Panc1 (cell line): ENCODE measurements around the gene SLC6A1. TPM values are rescaled to one million over a fixed set of nuclear protein-coding genes. Genes with fewer than 3 reads are reported as not detected.

Experiments
- ATAC-seq: fragments of 200-7000 bp; cut with Tn5 transposase; 2 replicates; pipeline ENCODE4 v1.9.1; 2020; ENCODE audit warnings: mild to moderate bottlenecking, moderate library complexity
- BruUV-seq: library from RNA; stranded (reverse); fragments of 400-500 nt; replicated peaks from 2 replicates; lab custom pipeline; 2021; lab: Mats Ljungman, UMichigan
- CTCF ChIA-PET: fragments of 300-600 bp; sonication (Branson Sonifier 250); formaldehyde crosslinking; loops from one replicate; lab custom pipeline; 2022; ENCODE audit warnings: antibody characterized with exemption; lab: Charles Lee
- POLR2A ChIA-PET: fragments of 300-600 bp; sonication (Branson Sonifier 250); formaldehyde crosslinking; loops from one replicate; lab custom pipeline; 2022; ENCODE audit warnings: antibody characterized with exemption; lab: Charles Lee
- DNase-seq: peaks from one replicate; pipeline ENCODE4 v3.0.0-alpha.2; 2010; ENCODE audit warnings: low read depth, low spot score
- H3K27ac ChIP-seq: 2 replicates; pipeline ENCODE4 v1.5.1; 2011; ENCODE audit warnings: mild to moderate bottlenecking, low read length, inconsistent platforms
- H3K27me3 ChIP-seq: fragments of 200-500 bp; sonication (Bioruptor generic); 2 replicates; pipeline ENCODE4 v1.6.0; 2014; ENCODE audit warnings: low read length, inconsistent platforms; ENCODE audit not compliant: control insufficient read depth, insufficient read depth
- H3K36me3 ChIP-seq: fragments of 200-500 bp; sonication (Bioruptor generic); 2 replicates; pipeline ENCODE4 v1.5.1; 2014; ENCODE audit warnings: inconsistent platforms, mild to moderate bottlenecking, low read length, moderate library complexity; ENCODE audit not compliant: control insufficient read depth, insufficient read depth
- H3K4me1 ChIP-seq: 2 replicates; pipeline ENCODE4 v1.5.1; 2011; ENCODE audit warnings: inconsistent platforms, mild to moderate bottlenecking, low read length, moderate library complexity; ENCODE audit not compliant: control insufficient read depth, insufficient read depth
- H3K4me3 ChIP-seq, 2 experiments: 2 replicates each; pipeline ENCODE4 v1.5.1; 2011 to 2012; ENCODE audit warnings: low read depth in 2 of 2, low read length in 2 of 2, mild to moderate bottlenecking in 2 of 2, inconsistent platforms in 1 of 2, moderate library complexity in 1 of 2
- H3K9me3 ChIP-seq: fragments of 200-500 bp; sonication (Bioruptor generic); 2 replicates; pipeline ENCODE4 v1.5.1; 2014; ENCODE audit warnings: low read depth, mild to moderate bottlenecking, inconsistent platforms, low read length, moderate library complexity; ENCODE audit not compliant: control insufficient read depth, insufficient read depth
- POLR2AphosphoS5 ChIP-seq: IDR thresholded peaks from 2 replicates; pipeline ENCODE4 v1.6.1; 2012; ENCODE audit warnings: mild to moderate bottlenecking, low read depth, low read length, moderate library complexity
- SIN3A ChIP-seq: IDR thresholded peaks from 2 replicates; pipeline ENCODE4 v1.6.1; 2012; ENCODE audit warnings: low read depth, mild to moderate bottlenecking, low read length, moderate library complexity, borderline replicate concordance; ENCODE audit not compliant: insufficient read depth
- TCF7L2 ChIP-seq: IDR thresholded peaks from 2 replicates; pipeline ENCODE4 v1.6.1; 2011; ENCODE audit warnings: mild to moderate bottlenecking, low read depth, low read length, inconsistent platforms
- in situ Hi-C: cut with HindIII; loops from 2 replicates; pipeline ENCODE4 v1.10.0; 2016; ENCODE audit warnings: low sequenced_read_pairs, low pct_unique_long_range_greater_than_20kb
- intact Hi-C: fragments of 100-400 bp; cut with micrococcal nuclease; formaldehyde crosslinking; loops from one replicate; pipeline ENCODE4 v1.10.0; 2022; ENCODE audit not compliant: unreplicated experiment
- total RNA-seq: library from RNA; stranded (reverse); gene quantifications from one replicate; pipeline ENCODE4 v1.2.1, GENCODE V29; 2021; ENCODE audit not compliant: unreplicated experiment
- TF ChIP-seq, protein P1 (sequence below): fragments of 450-650 bp; IDR thresholded peaks from 2 replicates; pipeline ENCODE4 v1.5.1; 2017; ENCODE audit warnings: mild to moderate bottlenecking
- TF ChIP-seq, protein P2 (sequence below), 2 experiments: IDR thresholded peaks; 2 replicates each; pipeline ENCODE4 v1.6.1; 2011 to 2012; ENCODE audit warnings: low read depth in 2 of 2, control low read depth in 1 of 2, low read length in 1 of 2, mild to moderate bottlenecking in 1 of 2, moderate library complexity in 1 of 2; ENCODE audit not compliant: insufficient read depth in 1 of 2

The SLC6A1 gene
- total RNA-seq, 1 experiment from 2014 or later = not detected

DNA sequence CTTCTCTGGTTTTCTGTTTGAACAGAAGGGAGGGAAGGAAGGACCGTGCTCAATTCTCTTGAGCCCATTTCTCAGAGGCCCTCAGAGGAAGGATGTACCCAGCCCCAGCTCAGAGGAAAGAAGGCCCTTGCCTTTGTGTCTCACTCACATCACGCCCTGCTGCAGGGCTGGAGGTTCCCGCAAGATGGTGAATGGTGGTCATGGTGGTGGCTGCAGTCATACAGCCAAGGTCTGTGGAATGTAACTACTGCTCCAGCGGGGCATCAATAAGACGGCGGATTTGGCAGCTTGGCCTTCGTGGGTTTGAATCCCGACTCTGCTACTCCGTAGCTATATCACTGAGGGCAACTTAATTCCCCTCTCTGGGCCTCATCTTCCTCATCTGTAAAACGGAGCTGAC, 62.9 kb downstream of the SLC6A1 start:
- Histone ChIP-seq H3K27ac (no peak overlapping the region), H3K36me3 (no peaks in the 10 kb centered on the region), H3K4me3 (no peak overlapping the region), H3K27me3 (peaks cover 2% of the 10 kb centered on the region; the same call in 1 of the 2 replicates), H3K4me1 (no peaks in the 10 kb centered on the region), H3K9me3 (no peaks in the 10 kb centered on the region)
- no TSS peak for BruUV-seq
- in situ Hi-C loops = no loop called here
- no peak for DNase-seq
- CTCF ChIA-PET = no interaction called here
- intact Hi-C loops = loop anchor here (5.0 kb wide), 1 partner anchor 108 kb away; no protein-coding TSS in a partner anchor
- no peak for ATAC-seq
- POLR2A ChIA-PET = no interaction called here
- TF ChIP-seq, protein P1, sequence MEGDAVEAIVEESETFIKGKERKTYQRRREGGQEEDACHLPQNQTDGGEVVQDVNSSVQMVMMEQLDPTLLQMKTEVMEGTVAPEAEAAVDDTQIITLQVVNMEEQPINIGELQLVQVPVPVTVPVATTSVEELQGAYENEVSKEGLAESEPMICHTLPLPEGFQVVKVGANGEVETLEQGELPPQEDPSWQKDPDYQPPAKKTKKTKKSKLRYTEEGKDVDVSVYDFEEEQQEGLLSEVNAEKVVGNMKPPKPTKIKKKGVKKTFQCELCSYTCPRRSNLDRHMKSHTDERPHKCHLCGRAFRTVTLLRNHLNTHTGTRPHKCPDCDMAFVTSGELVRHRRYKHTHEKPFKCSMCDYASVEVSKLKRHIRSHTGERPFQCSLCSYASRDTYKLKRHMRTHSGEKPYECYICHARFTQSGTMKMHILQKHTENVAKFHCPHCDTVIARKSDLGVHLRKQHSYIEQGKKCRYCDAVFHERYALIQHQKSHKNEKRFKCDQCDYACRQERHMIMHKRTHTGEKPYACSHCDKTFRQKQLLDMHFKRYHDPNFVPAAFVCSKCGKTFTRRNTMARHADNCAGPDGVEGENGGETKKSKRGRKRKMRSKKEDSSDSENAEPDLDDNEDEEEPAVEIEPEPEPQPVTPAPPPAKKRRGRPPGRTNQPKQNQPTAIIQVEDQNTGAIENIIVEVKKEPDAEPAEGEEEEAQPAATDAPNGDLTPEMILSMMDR = no peak
- TF ChIP-seq, protein P2, sequence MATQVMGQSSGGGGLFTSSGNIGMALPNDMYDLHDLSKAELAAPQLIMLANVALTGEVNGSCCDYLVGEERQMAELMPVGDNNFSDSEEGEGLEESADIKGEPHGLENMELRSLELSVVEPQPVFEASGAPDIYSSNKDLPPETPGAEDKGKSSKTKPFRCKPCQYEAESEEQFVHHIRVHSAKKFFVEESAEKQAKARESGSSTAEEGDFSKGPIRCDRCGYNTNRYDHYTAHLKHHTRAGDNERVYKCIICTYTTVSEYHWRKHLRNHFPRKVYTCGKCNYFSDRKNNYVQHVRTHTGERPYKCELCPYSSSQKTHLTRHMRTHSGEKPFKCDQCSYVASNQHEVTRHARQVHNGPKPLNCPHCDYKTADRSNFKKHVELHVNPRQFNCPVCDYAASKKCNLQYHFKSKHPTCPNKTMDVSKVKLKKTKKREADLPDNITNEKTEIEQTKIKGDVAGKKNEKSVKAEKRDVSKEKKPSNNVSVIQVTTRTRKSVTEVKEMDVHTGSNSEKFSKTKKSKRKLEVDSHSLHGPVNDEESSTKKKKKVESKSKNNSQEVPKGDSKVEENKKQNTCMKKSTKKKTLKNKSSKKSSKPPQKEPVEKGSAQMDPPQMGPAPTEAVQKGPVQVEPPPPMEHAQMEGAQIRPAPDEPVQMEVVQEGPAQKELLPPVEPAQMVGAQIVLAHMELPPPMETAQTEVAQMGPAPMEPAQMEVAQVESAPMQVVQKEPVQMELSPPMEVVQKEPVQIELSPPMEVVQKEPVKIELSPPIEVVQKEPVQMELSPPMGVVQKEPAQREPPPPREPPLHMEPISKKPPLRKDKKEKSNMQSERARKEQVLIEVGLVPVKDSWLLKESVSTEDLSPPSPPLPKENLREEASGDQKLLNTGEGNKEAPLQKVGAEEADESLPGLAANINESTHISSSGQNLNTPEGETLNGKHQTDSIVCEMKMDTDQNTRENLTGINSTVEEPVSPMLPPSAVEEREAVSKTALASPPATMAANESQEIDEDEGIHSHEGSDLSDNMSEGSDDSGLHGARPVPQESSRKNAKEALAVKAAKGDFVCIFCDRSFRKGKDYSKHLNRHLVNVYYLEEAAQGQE (IDR thresholded peaks at IDR 0.05; ENCODE audit: insufficient read depth in 1 of 2, low read depth in 2 of 2, low read length in 1 of 2) = no peak
- no peak for TF ChIP-seq SIN3A
- TF ChIP-seq TCF7L2 = no peak
- no peak for TF ChIP-seq POLR2AphosphoS5

DNA sequence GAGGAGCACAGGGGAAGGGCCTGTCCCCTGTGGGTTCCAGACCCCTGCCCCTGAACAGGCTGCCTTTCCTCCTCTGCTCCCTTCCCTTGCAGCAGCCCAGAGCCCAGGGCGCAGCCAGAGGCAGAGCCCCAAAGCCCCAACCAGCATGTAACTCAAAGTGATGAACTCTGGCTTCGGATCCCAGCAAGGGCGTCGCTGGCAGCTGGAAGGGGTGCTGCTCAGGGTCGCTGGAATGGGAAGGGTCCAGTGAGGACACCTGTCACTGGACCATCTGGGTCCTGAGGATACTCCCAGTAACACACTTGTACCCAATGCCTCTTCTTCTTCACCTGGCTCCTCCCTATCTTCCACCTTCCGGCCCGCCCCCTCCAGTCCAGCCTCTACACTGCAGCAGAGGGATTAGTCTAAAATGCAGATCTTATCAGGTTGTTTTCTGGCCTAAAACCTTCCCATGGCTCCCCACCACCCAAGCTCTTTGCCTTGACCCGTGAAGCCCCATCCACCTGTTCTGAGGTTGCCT, 64.0 kb downstream of the SLC6A1 start:
- no peak overlapping the region for H3K4me3 ChIP-seq
- POLR2A ChIA-PET = no interaction called here
- no TSS peak for BruUV-seq
- peaks cover 2% of the 10 kb centered on the region; the same call in 1 of the 2 replicates for H3K27me3 ChIP-seq
- DNase-seq (no peak), ATAC-seq (no peak)
- intact Hi-C loops = loop anchor here (5.0 kb wide), 1 partner anchor 109 kb away; no protein-coding TSS in a partner anchor
- H3K9me3 ChIP-seq = no peaks in the 10 kb centered on the region
- H3K27ac ChIP-seq = no peak overlapping the region
- CTCF ChIA-PET = interaction anchor here (0.7 kb wide), 1 partner anchor 526 kb away, joined by 3 read pairs; no protein-coding TSS in a partner anchor
- TF ChIP-seq TCF7L2 (no peak), SIN3A (no peak), POLR2AphosphoS5 (no peak)
- TF ChIP-seq, protein P1 = no peak
- TF ChIP-seq, protein P2 (IDR thresholded peaks at IDR 0.05; ENCODE audit: insufficient read depth in 1 of 2, low read depth in 2 of 2, low read length in 1 of 2) = no peak
- in situ Hi-C loops = no loop called here
- H3K4me1 ChIP-seq = no peaks in the 10 kb centered on the region
- no peaks in the 10 kb centered on the region for H3K36me3 ChIP-seq
